ENCODE results near the gene GNAZ.

GNAZ gene

DNA sequence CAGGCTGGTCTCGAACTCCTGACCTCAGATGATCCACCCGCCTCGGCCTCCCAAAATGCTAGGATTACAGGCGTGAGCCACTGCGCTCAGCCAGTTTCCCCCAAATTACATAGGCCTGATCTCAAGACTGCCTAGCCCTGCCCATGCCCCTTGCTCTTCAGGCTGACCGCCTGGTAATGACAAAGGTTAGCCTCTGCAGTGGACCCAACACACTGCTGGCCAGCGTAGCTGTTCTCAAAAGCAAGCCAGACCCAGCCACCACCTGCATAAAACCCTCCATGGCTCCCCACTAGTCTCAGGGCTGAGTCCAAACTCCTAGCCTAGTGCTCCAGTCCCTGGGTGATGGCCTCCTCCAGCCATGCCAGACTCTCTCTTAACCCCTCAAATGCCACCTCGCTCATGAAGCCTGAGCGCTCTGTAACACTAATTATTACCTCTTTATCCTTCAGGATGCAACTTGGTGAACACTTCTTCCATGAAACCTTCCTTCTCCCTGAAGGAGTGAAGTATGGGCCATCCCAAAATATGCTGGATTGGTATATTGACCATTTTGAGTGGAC is 72.3 kb downstream of the GNAZ start:
- no peak for DNase-seq

DNA sequence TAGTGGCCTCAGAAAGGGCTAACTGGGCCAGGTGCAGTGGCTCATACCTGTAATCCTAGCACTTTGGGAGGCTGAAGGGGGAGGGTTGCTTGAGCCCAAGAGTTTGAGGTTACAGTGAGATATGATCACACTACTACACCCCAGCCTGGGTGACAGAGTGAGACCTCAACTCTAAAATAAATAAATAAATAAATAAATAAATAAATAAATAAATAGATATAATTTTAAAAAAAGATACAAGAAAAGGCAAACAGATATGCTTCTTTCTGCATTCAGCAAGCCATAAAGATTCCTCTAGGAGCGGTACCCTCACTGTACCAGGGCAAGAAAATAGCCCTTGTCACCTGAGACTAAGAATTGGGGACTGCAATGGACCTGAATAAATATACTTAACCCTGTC is 72.8 kb downstream of the GNAZ start:
- no peak for DNase-seq

DNA sequence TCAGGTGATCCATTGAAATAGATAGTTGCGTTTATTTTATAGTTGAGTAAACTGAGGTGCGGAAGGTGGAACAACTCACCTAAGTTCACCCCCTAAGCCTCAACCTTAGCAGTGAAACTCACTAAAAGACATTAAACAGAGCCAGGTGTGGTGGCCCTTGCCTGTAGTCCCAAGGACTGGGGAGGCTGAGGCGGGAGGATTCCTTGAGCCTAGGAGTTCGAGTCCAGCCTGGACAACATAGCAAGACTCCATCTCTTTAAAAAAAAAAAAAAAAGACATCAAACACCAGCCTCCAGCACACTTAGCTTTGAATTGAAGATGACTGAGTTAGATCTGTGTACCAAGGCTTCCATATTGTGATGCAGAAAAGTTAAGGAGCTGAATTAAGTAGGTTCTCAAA is 74.1 kb downstream of the GNAZ start:
- DNase-seq, result no peak

DNA sequence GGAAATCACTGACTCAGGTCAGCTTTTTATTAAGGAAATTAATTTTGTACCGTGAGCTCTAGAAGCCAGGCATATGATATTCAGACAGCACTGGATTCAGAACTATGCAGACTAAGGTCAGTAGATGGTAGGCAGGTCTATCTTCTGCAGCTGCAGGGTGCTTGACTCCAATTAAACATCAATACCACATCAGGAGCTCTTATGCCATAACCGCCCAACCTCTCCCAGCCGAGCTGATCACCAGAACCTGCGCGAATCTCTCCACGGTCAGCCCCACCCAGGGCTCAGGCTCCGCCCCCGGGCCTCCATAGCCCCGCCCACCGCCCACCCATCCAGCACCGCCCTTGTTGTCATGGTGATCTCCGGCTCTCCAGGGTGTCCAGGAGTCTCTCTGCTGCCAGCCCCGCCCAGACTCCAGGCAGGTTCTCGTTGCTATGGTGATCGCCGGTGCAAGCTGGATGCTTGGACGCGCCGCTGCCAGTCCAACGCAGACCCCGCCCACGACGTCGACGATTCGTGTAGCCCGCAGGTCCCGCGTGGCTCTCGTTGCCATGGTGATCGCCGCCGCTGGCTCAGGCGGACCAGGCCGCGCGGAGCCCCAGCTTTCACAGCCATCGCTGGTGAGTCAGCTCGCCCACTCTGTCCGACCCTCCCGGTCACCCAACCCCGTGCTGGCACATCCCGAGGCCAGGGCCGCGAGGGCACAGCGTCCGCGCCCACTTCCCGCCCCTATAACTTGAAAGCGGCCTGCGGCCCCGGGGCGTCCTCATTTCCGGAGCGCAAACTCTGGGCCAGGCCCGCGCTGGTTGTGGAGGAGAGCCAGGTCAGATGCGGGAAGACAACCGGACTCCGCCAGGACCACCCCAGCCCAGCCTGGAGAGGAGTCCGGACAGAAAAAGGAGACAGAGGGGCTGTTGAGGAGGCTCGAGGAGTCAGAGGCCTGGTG is 74.9 kb downstream of the GNAZ start, which contains the start of gene RAB36:
RAB36 (plus strand) TSS at position 546 of the 946 bp plus-strand sequence. CDS start 1,140 bp downstream, outside the sequence.
- peak; percentile 100 for DNase-seq

DNA sequence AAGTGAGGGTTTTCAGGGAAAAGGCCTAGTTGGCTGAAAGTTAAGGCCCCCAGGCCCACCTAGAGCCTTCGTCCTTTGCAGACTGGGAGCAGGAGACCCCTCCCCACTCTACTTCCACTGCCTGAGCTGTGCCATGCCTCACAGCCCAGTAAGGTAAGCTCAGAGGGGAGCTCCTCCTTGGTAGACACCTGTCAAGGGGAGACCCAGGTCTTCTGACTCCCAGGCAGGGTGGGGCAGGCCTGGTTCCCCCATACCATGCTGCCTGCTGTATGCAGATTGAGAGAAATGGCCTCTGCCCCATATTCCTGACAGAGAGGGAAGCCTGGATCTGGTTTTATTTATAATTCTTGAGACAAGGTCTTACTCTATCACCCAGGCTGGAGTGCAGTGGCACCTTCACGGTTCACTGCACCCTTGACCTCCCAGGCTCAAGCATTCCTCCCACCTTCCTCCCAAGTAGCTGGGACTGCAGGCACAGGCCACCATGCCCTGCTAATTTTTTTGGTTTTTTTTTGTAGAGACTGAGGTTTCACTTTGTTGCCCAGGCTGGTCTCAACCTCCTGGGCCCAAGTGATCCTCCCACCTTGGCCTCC is 75.7 kb downstream of the GNAZ start:
- DNase-seq, result no peak

DNA sequence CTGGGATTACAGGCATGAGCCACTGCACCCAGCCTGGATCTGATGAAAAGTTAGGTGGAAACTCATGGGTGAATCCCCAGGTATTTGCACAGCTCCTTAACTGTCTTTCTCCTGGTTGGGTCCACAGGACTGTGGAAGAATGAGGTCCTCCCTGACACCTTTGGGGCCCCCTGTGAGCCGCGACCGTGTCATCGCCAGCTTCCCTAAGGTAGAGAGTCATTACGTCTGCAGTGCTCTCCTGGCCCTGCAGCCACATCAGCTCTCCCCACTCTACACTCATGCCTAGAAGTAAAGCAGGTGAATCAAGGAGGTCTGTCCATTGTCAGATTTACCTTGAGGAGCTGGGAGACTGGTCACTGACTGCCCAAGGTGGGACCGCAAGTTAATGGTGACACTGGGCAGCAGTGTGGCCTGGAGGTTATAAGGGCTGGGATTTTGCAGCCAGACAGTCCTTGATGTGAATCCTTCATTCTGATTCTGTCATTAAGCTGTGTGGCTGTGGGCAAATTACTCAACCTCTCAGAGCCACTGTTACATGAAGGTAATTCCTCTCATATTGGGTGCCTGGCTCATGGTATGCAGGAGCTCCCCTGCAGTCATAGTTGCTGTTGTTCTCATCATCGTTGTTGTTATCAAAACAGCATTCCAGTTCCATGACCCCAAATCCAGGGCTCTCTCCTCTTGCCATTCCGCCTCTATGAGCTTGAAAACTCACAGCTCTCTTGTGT is 76.3 kb downstream of the GNAZ start:
- DNase-seq, result peak; percentile 24

DNA sequence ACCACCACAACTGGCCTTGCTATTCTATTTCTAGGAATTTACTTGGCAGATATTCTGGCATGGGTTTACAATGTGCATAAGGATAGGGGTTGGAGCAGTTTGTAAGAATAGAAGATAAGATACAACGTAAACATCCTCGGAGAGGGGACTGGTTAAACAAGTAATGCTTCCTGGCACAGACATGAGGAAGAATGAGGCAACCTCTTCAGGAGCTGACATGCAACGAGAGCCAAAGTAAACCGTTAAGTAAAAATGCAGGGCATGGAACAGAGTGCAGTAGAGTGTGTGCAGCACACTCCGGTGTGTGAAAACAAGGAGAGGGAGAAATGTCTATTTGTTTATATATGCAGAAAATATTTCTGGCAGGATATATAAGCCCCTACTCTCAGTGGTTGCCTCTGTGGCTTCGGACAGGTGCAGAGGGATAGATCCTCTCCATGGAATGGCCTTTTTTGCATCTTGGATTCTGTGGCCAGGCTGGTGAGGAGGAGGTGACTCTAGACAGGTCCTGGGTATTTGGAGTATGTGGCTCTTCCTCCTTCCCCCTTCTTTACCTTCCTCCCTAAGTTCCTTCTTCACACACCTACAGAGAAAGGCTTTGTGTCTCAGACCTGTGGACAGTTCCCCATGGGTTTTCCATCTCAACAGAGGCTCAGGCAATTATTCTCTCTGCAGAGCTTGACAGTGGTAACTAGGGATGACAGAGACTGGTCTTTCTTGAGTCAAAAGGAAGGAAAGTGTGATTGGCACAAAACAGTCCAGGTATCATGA is 77.5 kb downstream of the GNAZ start:
- DNase-seq, result no peak

DNA sequence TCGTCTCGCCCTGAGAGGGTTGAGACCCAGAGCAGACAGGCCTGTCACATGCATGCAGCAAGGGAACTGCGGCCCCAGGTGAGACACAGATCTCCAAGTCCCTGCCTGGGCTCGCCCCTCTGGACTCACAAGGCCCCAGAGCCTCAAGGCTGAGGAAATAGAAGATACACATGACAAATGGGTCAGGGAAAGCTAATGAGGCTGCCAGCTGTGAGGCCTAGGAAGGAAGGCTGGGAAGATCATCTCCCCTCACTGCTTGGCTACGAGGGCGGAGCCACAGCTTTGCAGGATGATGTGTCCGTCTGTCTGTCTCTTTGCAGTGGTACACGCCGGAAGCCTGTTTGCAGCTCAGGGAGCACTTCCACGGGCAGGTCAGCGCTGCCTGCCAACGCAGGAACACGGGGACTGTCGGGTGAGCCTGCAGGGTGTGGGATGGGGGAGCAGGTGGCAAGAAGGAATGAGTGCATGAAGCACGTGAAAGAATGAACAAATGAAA is 79.5 kb downstream of the GNAZ start:
- DNase-seq, result no peak

DNA sequence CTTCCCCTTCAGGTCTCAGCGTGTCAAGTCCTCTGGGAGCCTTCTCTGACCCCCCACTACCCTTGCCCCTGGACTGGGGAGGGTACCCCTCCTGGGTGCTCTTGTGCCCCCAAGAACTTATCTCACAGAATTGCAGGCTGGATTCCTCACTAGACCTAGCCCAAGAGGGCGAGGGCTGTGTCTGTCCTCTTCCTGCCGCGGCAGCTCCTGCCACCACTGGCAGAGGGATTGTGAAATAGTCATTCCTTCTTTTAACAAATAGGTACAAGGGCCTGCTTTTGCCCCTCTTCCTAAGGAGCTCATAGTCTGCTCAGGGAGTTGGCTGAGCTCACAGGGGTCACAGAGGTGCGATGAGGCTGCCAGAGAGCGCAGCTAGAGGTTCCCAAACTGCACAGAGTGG is 80.4 kb downstream of the GNAZ start:
- DNase-seq, result no peak

DNA sequence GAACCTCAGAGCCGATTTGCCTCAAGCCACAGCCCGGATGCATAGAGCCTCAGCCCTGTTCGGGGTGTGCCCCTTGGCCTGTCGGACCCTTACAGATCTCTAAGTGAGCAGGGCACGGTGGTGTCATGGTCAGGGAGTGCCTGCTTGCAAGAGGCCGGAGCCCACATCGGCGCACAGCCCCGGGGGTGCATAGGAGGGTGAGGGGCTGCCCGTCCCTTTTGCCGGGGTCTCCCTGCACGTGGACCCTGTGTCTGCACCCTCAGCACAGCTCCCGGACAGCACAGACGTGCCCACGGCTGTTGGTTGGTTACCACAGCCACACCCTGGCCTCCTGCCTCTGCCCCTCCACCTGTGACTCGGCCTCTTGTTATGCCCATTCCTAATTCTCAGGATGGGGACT is 81.5 kb downstream of the GNAZ start:
- peak; percentile 21 for DNase-seq

DNA sequence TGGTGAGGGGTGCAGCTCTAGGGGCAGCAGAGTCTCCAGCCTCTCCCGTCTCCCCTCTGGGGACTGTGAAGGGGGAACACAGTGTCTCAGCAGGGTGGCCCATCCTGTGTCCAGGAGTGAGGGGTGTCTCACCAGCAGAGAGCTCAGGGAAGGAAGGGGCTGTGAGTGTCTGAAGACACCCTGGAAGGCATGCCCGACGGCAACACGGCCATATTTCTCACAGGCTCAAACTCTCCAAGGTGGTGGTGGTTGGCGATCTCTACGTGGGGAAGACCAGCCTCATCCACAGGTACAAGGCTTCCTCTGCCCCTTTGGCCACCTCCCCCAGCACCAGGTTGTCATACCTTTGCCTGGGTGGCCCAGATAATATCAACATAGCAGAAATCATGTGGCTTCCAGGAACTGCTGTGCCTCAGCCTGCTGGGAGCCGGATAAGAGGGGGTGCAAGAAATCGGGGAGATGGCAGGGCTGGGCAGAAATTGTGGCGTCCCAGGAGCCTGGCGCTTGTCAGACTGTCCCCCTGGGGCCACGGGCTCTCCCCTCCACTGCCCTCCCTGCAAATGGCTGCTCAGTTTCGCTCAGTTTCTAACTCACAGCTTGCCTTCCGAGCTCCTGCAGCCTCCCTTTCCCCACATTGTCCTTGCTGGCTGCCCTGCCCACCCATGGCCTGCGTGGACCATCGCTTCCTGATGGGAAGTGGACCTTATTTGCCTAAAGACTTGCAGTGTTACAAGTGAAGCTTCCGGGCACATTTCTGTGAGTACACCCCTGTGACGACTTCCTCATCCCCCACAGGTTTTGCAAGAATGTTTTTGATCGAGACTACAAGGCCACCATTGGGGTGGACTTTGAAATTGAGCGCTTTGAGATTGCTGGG is 82.2 kb downstream of the GNAZ start:
- DNase-seq, result no peak

DNA sequence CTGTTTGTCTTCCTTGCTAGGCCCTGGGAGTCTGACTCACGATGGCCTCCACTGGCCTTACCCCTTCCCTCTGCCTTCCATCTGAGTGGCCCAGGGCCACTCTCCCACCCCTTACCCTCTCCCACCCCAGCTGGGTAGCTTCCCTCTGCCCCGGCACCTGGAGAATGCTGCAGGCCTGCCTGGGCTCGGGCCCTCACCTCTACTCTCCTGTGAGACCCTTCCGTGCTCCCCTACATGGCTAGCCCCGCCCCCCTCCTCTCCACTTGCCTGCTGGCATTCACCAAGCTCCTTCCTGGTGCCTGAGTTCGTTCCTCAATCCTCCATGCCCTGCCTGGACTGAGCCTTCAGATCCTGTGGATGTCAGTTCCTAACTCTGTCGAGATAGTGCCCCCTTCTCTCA is 83.7 kb downstream of the GNAZ start:
- DNase-seq, result no peak

DNA sequence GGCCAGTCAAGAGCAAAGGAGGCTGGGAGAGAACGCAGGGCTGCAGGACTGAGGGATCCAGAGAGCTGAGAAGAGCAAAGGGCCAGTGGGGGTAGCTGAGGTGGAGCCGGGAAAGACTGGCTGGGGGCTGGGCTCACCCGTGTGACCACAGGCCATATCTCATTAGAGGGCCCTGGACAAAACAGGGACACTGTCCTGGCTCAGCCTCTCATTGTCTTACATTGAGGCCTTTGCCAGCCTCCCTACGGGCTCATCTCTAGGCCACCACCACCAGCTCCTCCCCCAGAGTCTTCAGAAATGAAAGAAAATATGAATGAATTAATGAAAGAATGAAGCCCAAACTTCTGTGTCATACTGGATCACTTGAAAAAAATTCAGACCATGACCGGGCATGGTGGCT is 84.1 kb downstream of the GNAZ start:
- no peak for DNase-seq

DNA sequence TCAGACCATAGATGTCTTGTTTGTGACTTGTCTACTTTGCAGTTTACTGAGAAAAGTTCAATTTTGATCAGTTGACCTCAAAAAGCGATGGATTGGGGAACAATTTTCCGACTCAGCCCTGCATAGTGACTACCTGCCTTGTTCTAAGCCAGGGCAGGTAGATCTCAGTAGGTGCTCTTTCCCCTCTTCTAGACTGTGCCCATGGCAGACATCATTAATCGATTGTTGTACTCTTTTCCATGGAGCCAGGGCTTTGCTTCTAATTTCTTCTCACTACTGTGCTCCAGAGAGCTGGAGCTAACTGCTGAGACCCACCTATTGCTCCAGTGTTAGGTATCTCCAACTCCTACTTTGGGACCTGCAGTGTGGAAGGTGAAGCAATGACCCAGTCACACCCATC is 84.8 kb downstream of the GNAZ start:
- no peak for DNase-seq

DNA sequence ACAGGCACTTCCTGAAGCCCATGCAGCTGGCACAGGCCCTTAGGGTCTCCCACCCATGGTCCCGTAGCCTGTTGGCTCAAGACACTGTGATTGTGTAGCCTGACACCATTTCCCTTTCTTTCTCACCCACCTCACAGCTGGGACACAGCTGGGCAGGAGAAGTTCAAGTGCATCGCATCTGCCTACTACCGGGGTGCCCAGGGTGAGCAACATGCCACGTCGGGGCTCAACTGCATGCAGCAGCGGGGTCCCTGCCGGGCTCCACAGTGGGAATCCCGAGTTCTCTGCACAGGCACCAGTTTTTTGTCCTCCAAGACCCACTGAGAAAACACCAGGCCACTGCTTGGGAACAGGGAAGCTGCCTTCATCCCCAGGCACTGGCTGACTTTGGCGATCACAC is 85.5 kb downstream of the GNAZ start:
- no peak for DNase-seq

DNA sequence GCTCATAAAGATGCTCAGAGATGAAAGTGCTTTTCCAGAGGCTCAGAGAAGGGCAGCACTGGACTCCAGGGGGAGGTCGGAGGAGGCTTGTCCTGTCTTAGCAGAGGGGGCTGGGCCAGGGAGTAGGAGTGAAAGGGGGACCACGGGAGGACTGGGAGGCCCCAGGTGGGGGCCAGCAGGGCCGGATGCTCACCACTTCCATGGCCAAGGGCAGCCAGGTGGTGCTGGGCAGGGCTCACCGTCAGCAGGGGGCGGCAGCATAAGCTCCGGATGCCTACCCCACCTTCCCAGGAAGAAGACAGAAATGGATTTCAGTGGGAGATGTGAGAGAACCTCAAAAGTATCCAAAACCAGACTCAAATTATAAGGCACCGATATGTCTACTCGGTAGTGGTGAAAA is 86.0 kb downstream of the GNAZ start:
- no peak for DNase-seq

DNA sequence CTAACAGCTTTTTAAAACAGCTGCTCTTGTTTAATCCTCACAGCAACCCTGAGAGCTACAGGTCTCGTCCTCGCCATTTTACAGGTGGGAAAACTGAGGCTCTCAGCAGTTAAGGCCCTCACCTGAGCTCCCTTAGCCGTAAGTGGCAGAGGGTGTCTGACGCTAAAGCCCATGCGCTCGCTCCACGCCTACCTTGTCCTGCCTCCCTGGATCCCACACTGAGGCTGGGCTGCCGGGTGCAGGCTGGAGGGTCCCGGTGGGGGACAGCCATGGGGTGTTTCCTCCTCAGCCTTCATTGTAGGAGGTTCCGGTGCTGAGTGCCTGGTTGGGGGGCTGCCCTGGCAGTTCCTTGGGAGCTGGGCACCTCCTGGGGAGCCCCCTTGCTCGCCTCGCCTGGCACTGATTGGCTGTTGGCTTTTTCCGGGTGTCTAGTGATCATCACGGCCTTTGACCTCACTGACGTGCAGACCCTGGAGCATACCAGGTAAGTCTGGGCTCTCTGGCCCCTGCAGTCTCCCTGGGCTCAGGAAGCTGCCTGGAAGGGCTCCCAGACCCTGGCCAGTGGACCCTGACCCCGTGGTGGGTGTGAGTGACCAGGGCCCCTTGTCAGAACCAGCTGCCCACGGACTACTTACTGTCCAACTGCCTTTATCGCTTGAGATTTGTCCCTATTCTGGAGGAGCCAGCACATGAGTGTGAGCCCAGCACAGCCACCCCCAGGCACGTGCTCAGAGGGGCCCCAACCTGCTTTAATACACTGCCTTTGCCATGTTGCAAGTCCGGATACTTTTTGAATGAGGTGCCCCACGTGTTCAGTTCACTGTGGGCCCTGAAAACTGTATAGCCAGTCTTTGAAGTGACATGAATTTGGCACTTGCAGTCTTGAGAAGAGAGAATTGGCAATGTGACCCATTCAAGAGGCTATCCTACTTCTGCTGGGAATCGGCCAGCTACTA is 87.5 kb downstream of the GNAZ start:
- DNase-seq, result no peak

DNA sequence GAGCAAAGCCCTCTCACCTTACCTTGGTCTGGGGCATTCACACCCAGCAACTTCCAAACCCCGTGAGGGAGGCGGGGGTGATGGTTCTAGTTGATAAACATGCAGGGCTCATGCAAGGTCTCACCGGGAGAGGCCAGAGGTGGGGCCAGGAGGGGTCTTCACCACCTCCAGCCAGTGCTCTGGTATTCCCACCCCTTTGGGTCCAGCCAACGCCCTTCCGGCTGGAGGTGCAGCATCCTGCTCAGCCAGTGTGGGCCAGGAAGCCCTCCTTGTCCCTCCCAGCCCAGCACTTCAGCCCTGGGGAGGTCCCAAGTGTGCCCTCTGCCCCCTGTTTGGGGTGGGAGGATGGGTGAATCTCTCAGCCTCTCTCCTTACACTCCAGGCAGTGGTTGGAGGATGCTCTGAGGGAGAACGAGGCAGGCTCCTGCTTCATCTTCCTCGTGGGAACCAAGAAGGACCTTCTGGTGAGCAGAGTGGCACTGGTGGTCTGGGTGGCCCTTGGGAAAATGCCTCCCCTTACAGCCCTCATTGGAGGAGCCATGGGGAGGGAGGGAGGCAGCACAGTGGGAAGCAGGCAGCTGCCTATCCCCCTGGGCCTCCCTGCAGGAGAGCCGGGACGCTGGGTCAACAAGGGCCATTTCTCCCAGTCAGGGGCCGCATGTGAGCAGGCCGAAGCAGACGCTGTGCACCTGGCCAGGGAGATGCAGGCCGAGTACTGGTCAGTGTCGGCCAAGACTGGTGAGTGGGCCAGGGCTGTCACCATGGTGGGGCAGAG is 88.4 kb downstream of the GNAZ start:
- DNase-seq, result no peak

DNA sequence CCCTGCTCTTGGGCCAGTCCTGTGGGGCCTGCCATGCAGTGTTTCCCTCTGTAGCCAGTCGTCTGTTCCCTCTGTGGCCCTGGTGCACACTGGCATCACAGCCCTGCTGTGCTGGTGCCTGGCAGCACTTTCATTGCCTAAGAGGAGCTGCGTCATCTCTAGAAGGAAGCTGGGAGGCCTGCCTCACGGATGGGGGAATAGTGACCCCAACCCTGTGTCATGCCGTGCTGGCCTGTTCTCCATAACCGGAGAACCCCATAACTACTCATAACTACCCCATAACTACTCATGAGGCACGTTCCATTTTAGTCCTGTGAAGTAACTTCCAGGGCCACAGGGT is 88.9 kb downstream of the GNAZ start:
- DNase-seq, result no peak

All from EL (cell line).